Hepatocyte (in vitro differentiated cells): ENCODE results near the gene COPZ2. TPM values are rescaled to one million over a fixed set of nuclear protein-coding genes. Genes with fewer than 3 reads are reported as not detected.
A peak's percentile ranks its signal among the peaks of the same experiment; 100 is the strongest.
"Not testable (repeated sequence)": the region's sequence is repeated elsewhere in the genome, so short reads cannot be mapped to it uniquely, and the experiment has no call there.

Experiments used
- DNase-seq: peaks from one replicate; pipeline ENCODE4 v3.0.0-alpha.2; 2016; ENCODE audit warnings: low spot score
- H2AFZ ChIP-seq: fragments of 200-600 bp; sonication (generic); 2 replicates; pipeline ENCODE4 v1.6.0; 2016; ENCODE audit warnings: antibody characterized with exemption, mild to moderate bottlenecking
- H3K27ac ChIP-seq: fragments of 200-600 bp; sonication (generic); 2 replicates; pipeline ENCODE4 v1.5.1; 2016; ENCODE audit warnings: mild to moderate bottlenecking
- H3K27me3 ChIP-seq: fragments of 200-600 bp; sonication (generic); 2 replicates; pipeline ENCODE4 v1.6.1; 2016
- H3K36me3 ChIP-seq: fragments of 200-600 bp; sonication (generic); replicated peaks from 2 replicates; pipeline ENCODE4 v1.5.1; 2016; ENCODE audit warnings: low read depth; ENCODE audit not compliant: insufficient read depth
- H3K4me1 ChIP-seq: fragments of 200-600 bp; sonication (generic); 2 replicates; pipeline ENCODE4 v1.5.1; 2016; ENCODE audit warnings: mild to moderate bottlenecking, moderate library complexity; ENCODE audit not compliant: insufficient read depth
- H3K4me2 ChIP-seq: fragments of 200-600 bp; sonication (generic); 2 replicates; pipeline ENCODE4 v1.6.0; 2016
- H3K4me3 ChIP-seq: fragments of 200-600 bp; sonication (generic); 2 replicates; pipeline ENCODE4 v1.5.1; 2016; ENCODE audit warnings: mild to moderate bottlenecking
- H3K79me2 ChIP-seq: fragments of 200-600 bp; sonication (generic); 2 replicates; pipeline ENCODE4 v1.6.0; 2017; ENCODE audit warnings: mild to moderate bottlenecking
- H3K9me2 ChIP-seq: fragments of 200-600 bp; sonication (generic); replicated peaks from 2 replicates; pipeline ENCODE4 v1.6.0; 2017; ENCODE audit warnings: mild to moderate bottlenecking; ENCODE audit not compliant: insufficient read depth
- H3K9me3 ChIP-seq: fragments of 200-600 bp; sonication (generic); 2 replicates; pipeline ENCODE4 v1.5.1; 2016; ENCODE audit warnings: low read depth, mild to moderate bottlenecking
- H4K20me1 ChIP-seq: fragments of 200-600 bp; sonication (generic); 2 replicates; pipeline ENCODE4 v1.6.0; 2016; ENCODE audit warnings: mild to moderate bottlenecking; ENCODE audit not compliant: insufficient read depth, poor library complexity, severe bottlenecking
- CTCF ChIP-seq: fragments of 200-600 bp; sonication (generic); IDR thresholded peaks from 2 replicates; pipeline ENCODE4 v1.5.1; 2016; ENCODE audit warnings: antibody characterized with exemption, mild to moderate bottlenecking; ENCODE audit not compliant: poor library complexity
- EZH2 ChIP-seq: fragments of 200-600 bp; sonication (generic); IDR thresholded peaks from 2 replicates; pipeline ENCODE4 v1.6.1; 2016; ENCODE audit warnings: antibody characterized with exemption, mild to moderate bottlenecking, borderline replicate concordance
- EZH2phosphoT487 ChIP-seq: fragments of 200-600 bp; sonication (generic); IDR thresholded peaks from one replicate; pipeline ENCODE4 v1.6.1; 2018; ENCODE audit warnings: antibody characterized with exemption, mild to moderate bottlenecking, low read depth, moderate library complexity; ENCODE audit not compliant: unreplicated experiment, severe bottlenecking
- WGBS: methylation state at CpG from one replicate; pipeline ENCODE4 v1.1.6; 2016; ENCODE audit warnings: low lambda C conversion rate; ENCODE audit errors: missing lambda C conversion rate; 5-methylcytosine and 5-hydroxymethylcytosine counted together
- polyA plus RNA-seq: library from polyadenylated mRNA; unstranded; fragments of >200 nt; fragmentation: Nextera tagmentation; extraction: Ambion mirVana; gene quantifications from 2 replicates; pipeline ENCODE4 v1.2.1, GENCODE V29; 2016
- total RNA-seq: library from RNA; depleted of rRNA; stranded (reverse); fragments of >200 nt; gene quantifications from 2 replicates; pipeline ENCODE4 v1.2.3, GENCODE V29; 2014

COPZ2 gene
- total and polyA plus RNA-seq, 2 experiments from 2014 or later: 36.0 to 139 TPM

GRCh38 chr17:48002916-48003416 is 34.6 kb downstream of the COPZ2 start:
- Histone ChIP-seq H3K4me3 (no peak overlapping the region), H3K27ac (peak overlapping the region; percentile 95)
- 33% methylated on average over 7 of the region's 7 CpGs for WGBS

GRCh38 chr17:48002266-48002915 is 35.2 kb downstream of the COPZ2 start:
- TF ChIP-seq EZH2phosphoT487 (no peak), EZH2 (no peak), CTCF (no peak)
- peak; percentile 56 for DNase-seq
- peak overlapping the region; percentile 42 for H2AFZ ChIP-seq
- no peaks in the 10 kb centered on the region for H3K9me2 ChIP-seq
- peak overlapping the region; percentile 95 for H3K27ac ChIP-seq
- H4K20me1 ChIP-seq: no peaks in the 10 kb centered on the region
- H3K79me2 ChIP-seq: no peaks in the 10 kb centered on the region
- H3K27me3 ChIP-seq: no peaks in the 10 kb centered on the region
- H3K4me3 ChIP-seq: no peak overlapping the region
- WGBS: 50% methylated on average over 4 of the region's 4 CpGs
- no peaks in the 10 kb centered on the region for H3K36me3 ChIP-seq
- H3K4me1 ChIP-seq: peaks cover 15% of the 10 kb centered on the region
- no peaks in the 10 kb centered on the region for H3K9me3 ChIP-seq
- H3K4me2 ChIP-seq: peak overlapping the region; percentile 35

More at GRCh38 chr17:48002916-48003416, 34.6 kb downstream of the COPZ2 start:
- Histone ChIP-seq H3K4me1 (peaks cover 15% of the 10 kb centered on the region), H3K36me3 (no peaks in the 10 kb centered on the region), H3K27me3 (no peaks in the 10 kb centered on the region), H3K9me2 (no peaks in the 10 kb centered on the region), H3K9me3 (no peaks in the 10 kb centered on the region), H4K20me1 (no peaks in the 10 kb centered on the region), H3K4me2 (peak overlapping the region; percentile 52), H3K79me2 (no peaks in the 10 kb centered on the region), H2AFZ (peak overlapping the region; percentile 42)
- peak; percentile 46 for DNase-seq
- TF ChIP-seq CTCF: no peak
- TF ChIP-seq EZH2: no peak
- TF ChIP-seq EZH2phosphoT487: no peak

DNA sequence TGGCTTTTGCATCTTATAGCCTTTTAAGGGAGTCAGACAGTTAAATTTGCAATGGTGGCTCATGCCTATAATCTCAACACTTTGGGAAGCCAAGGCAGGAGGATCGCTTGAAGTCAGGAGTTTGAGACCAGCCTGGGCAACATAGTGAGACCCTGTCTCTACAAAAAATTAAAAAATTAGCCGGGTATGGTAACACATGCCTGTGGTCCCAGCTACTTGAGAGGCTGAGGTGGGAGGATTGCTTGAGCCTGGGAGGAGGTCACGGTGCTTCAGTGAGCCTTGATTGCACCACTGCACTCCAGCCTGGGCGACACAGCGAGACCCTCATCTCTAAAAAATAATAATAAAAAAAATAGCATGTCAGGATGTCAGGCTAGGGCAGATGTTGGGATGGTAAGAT is 35.9 kb downstream of the COPZ2 start:
- H3K4me2 ChIP-seq, H3K4me3 ChIP-seq, H3K27me3 ChIP-seq, H3K36me3 ChIP-seq, H2AFZ ChIP-seq, DNase-seq, H3K9me3 ChIP-seq, H3K79me2 ChIP-seq, H4K20me1 ChIP-seq, H3K9me2 ChIP-seq: not testable (repeated sequence)
- peaks cover 15% of the 10 kb centered on the region for H3K4me1 ChIP-seq
- WGBS: 98% methylated on average over 5 of the region's 5 CpGs
- peak overlapping the region; percentile 95 for H3K27ac ChIP-seq

DNA sequence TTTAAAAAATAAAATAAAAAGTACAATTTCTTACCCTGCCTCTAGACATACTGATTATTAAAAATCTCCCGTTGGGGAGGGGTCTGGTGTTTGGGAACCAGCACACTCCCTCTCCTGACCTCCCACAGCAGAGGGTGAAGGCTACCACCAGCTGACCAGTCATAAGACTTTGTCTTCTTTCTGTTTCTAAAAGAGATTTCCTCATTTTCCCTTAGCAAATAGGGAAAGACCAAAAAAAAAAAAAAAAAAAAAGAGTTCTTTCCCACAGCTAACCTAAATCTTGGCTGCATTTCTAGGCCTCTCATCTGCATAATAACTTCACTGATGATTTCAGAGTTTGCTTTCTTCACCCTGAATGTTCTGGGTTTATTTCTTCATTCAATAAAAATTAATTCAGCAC is 36.4 kb downstream of the COPZ2 start:
- H2AFZ ChIP-seq: no peak overlapping the region
- 83% methylated on average over 1 of the region's 1 CpG for WGBS
- H3K27me3 ChIP-seq: no peaks in the 10 kb centered on the region
- no peaks in the 10 kb centered on the region for H3K9me3 ChIP-seq
- no peak overlapping the region for H3K4me2 ChIP-seq
- H3K27ac ChIP-seq: no peak overlapping the region
- H3K79me2 ChIP-seq: no peaks in the 10 kb centered on the region
- H3K9me2 ChIP-seq: no peaks in the 10 kb centered on the region
- no peak for DNase-seq
- TF ChIP-seq EZH2phosphoT487: no peak
- TF ChIP-seq CTCF: no peak
- TF ChIP-seq EZH2: no peak
- peaks cover 15% of the 10 kb centered on the region for H3K4me1 ChIP-seq
- H3K36me3 ChIP-seq: no peaks in the 10 kb centered on the region
- H4K20me1 ChIP-seq: no peaks in the 10 kb centered on the region
- H3K4me3 ChIP-seq: no peak overlapping the region
